Germinal center (tissue), 1 donor: ENCODE measurements around the gene GMDS.

ENCODE experiments used
- DNase-seq: peaks from one replicate; pipeline ENCODE4 v3.0.0; 2012; ENCODE audit warnings: mixed read lengths, low spot score

GMDS gene

DNA sequence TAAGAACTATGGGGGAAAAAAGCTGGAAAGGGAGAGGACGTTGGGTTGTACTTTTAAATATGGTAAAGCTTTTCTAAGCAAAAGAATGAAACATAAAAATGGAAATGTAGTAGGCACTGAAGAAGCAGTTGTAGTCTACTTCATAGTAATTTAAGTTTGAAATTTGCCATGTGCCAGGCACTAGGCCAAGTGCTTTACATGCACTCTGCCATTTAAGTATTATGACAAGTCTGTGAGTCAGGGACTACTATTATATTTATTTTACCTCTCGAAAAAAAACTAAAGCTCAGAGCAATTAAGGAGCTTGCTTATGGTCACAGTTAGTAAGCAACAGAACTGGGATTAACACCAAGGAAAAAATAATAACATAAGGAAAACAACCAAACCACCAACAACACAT, 257.8 kb downstream of the GMDS start:
- DNase-seq = no peak

DNA sequence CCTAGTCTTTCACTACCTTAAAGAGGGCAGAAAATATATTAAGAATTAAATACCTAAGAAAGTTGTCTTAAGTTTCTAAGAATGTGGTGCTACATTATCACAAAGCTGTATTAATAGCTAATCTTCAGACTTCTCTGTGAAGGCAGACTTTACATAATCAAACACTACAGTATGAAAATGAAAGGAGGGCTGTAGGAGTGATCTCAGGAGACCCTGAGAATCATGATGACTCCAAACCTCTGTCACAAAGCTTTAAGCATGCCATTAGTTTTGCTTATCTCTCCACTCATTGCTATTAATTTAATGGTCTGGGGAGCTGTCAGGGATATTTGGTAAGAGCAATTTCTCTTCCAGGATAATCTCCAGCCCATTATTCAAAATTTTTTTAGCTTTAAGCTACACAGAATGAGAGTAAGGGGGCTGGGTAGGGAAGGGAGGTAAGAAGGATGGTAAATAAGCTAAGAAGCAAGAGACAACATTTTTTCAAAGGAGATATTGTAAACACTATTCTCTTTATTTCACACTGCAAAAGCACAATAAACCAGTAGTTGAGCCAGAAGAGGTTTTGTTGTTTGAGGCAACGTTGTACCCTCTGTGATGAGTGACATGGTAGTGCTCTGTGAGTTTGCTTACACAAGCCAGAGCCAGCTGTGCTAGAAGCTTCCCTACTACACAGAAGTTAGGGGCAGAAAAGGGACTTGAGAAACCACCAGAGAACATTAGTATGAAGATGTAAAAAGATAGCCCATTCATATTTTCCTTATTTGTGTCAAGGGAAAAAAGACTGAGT, 258.8 kb downstream of the GMDS start:
- no peak for DNase-seq

DNA sequence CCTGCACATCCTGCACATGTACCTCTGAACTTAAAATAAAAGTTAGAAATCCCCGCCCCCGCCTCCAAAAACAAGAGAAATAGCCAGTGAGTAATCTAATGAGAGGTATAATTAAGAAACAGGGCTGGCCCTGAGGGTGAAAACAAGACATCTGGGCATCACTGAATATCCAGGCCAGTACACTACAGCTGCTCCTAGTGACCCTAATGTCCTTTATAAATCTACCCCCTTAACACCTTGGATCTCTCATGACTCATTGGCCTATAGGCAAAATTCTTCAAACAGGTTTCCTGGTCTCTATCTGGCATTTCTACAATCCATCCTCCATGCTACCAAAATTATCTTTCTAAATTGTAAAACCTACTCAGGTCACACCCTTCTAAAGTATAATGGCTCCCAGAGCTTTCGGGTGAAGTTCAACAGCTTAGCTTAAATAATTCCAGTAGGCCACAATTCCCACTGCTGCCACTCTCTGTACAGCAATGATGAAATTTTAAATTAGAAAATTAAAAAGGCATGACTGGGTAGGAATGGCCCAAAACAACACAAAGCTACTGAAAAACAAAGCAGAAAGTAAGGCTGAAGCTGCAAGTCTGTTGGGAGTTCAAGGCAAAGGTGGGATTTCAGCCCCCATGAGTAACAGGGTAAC, 260.9 kb downstream of the GMDS start:
- no peak for DNase-seq

DNA sequence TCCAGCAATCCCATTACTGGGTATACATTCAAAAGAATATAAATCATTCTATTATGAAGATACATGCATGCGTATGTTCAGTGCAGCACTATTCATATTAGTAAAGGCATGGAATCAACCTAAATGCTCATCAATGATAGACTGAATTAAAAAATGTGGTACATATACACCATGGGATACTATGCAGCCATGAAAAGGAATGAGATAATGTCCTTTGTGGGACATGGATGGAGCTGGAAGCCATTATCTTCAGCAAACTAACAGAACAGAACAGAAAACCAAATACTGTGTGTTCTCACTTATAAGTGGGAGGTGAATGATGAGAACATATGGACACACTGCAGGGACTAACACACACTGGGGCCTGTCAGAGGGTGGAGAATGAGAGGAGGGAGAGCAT, 261.6 kb downstream of the GMDS start:
- no peak for DNase-seq

DNA sequence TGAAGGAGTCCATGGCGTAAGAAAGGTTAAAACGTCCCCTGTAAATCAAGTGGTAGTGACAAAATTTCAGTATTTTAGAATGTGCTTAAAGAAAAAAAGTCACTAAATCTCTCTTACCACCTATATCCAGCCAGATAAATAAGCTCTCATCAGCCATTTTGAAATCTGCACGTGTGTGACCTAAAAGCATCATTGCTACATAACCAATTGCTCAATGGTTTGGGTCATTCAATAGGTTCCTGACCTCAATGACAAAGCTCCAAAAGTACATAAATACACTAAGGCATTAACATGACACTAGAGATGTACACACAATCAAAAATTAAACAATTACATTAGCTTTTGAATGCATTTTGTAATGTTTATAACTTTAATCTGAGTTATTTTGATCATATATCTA, 272.4 kb downstream of the GMDS start:
- no peak for DNase-seq

DNA sequence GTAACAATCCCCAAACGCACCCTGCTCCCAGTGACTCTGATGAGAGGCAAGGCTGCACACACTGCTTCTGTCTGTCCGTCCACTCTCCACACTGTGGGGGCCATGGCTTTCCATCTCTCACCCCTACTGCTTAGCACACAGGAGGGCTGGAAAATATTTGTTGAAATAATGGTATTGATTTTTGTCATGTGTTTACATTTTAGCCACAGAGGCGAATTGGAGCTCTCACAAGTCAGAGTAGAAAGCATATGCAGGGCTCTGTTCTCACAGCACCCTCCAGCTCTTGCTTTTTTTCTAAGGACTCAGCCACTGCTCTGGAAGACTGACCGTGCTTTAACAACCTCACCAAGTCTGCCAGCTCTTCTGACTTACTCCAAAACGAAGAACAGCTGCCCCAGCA, 273.8 kb downstream of the GMDS start:
- DNase-seq = no peak

DNA sequence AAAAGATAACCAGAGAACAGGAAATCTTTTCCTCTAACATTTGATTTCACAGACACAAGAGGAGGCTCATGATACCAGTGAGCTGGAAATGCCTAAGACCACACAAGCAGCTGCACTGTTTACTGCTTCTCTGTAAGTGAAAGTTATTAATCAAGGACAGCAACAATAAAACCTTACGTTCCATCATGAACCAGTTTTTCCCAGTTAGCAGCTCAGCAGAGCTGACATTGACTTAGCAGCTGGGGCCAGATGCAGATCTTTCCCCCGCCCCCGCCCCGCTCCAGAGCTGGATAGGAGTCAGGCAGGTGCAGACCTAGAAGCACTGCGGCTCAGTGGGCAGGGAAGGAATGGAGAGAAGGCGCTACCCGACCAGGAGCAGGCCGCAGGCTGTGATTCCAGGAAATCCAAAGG, 275.2 kb downstream of the GMDS start:
- no peak for DNase-seq

DNA sequence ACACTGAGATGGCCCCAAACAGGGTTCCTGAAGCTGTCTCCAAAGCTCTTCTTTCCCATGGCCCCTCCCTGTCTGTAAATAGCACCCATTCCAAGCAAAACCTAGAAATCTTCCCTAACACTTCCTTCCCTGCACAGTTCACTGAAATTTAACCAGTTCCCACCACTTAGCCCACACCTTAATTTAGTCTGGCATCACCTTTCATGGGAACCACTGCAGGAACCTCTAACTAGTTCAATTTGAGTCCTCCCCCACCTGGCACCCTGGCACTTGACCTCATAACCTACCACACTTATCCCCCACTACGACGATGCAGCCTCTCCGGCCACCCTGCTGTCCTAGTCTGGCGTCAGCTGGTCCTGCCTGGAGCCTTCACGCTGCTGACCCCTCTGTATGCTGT, 278.7 kb downstream of the GMDS start:
- DNase-seq = no peak

DNA sequence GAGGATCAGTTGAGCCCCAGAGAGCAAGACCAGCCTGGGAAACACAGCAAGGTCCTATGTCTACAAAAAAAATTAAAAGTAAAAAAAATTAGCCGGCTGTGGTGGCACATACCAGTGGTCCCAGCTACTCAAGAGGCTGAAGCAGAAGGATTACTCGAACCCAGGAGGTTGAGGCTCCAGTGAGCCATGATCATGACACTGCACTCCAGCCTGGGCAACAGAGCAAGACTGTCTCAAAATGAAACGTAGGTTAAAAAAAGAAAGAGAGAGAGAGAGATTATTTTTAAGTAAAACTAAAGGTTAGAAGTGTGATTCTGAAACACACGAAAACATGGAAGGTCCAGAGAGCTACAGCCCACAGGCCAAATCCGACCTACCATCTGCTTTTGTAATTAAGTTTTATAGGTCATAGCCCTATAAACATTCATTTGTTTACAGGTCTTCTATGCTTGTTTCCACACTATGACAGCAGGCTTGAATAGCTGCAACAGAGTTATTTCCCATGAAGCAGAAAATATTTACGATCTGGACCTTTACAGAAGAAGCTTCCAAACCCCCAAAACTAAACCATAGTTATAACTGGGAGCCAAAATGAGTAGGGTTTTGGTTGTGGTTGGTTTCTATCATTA, 279.7 kb downstream of the GMDS start:
- DNase-seq = no peak

DNA sequence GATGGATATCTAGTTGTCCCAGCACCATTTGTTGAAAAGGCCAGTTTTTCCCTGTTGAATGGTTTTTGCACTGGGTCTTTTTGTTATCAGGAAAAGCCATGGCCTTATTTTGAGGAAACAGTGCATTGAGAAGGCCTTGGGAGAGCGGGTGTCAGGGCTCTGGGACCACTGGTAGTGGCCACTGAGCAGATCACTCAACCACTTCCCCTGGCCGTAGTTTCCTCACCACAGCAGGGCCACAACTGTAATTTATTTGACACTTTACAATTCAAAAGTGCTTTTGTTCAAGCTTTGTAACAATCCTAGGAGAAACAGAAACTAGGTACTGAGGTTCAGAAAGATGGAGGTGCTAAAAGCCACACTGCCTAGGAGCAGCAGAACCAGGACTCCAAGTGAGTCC, 281.8 kb downstream of the GMDS start:
- DNase-seq = no peak

DNA sequence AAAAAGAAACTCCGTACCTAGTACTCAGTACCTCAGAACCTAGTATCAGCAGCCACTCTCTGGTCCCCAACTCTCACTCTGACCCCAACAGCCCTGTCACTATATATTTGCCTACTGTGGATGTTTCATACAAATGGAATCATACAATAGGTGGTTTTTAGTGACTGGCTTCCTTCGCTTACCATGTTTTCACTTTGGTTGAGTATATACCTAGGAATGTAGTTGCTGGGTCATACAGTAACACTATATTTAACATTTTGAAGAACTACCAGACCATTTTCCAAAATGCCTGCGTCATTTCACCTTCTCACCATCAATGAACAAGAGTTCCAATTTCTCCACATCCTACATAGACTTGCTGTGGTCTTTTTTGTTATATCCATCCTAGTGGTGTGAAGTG, 283.2 kb downstream of the GMDS start:
- DNase-seq = no peak

DNA sequence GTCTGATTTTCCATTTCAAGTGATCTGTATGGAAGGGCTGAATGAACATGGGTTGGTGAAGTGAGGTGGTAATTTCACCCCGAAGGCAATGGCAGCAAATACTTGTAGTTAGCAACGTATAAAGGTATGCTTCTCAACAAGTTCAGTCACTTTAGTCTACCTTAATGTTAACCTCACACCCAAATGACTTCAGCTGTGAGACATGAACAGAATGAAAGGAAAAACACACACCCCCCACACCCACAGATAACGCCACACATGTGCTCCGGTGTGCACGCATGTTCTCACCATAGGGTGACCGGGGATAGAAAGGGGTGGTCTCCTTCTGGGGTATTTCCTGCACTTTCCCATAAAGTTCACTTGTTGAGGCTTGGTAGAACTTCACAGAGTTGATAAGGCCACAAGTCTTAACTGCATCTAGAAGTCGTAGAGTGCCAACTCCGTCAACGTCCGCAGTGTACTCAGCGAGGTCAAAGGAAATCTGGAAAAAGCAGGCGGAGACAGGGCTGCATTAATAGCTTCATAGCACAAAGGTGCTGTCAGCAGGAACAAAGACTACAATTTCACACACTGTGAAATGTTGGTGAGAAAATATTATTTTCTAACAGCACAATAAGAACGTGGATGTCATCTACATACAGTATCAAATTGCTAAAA, 284.8 kb downstream of the GMDS start:
- DNase-seq = no peak

DNA sequence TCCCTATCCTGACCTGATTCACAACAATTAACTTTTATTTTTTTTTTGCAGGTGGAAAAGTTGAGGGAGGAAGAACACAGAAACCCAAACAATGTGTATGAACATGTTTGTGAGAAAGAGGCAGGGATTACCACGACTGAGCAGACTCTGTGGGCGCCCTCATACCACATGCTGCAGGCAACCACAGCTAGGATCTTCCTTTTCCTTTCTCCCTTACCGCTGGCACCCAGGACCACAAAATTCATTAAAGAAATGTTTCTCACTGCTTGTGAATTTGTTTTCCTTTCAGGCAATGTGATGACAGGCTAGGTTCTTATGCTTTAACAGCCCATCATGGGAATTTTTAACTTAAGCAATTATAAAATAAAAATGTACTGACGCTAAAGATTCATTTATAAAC, 287.1 kb downstream of the GMDS start:
- DNase-seq = no peak

DNA sequence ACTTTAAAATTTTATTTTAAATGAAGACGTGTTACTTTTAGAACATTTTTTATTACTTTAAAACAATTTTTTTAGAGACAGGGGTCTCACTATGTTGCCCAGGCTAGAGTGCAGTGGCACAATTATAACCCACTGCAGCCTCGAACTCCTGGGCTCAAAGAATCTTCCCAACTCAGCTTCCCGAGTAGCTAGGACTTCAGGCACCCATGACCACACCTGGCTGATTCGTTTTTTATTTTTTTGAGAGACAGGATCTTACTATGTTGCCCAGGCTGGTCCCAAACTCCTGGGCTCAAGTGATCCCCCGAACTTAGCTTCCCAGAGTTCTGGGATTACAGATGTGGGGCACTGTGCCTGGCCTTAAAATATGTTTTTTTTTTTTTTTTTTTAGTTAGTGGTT, 287.7 kb downstream of the GMDS start:
- no peak for DNase-seq

DNA sequence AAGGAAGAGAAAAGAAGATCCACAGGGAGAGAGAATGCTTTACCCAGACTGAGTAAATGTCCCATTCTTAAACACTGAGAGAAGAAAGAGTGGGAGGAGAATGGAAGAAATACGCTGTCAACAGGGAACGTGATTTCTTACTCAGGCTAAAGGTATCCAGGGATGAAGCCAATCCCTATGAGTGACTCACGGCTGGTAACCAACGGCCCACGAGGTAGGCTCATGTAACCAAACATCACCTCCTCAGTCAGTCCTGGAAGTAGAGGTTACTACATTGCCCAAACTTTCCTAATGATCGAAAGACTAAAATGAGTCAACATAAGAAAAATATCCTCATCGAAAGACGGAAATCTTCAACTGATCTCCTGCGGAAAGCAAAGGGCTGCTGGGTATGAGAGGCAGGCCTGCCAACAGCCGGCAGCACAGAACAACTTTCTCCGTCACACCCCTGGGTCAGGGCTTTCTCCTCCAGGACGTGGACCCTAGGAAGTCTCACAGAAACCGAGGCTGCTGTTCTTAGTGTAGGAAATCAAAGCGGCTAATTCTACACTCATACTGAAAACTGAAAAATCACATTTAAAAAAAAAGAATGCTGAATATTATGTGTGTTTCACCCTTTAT, 292.6 kb downstream of the GMDS start:
- DNase-seq = no peak

DNA sequence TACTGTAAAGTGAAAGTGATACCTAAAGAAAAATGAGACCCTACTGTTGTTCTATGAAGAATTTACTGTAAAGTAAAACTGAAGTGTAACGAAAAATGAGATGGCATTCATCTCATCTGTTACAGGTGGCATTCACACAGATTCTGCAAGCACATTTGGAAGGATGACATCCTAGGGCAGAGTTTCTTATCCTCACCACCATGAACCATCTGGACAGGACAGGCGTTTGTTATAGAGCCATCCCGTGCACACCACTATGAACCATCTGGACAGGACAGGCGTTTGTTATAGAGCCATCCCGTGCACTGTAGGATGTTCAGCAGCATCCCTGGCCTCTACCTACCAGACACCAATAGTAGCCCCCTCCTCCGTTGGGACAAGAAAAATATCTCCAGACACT, 294.8 kb downstream of the GMDS start:
- DNase-seq = no peak

DNA sequence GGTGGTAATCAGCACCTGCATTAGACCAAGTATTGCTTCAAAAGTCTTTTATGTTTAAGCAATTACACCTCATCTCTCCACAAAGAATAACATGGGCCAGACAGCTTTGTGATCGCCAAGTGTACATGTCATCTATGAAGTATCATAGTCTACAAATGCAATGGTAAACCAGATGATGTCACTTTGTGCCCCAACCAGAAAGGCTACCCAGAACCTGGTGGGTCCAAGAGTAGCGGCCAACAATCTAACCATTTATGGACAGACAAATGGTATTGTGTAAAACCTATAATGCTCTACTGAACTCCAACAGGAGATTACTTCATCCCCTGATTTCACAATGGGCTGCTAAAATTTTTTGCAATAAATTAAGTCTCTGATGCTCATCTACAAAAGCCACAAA, 295.9 kb downstream of the GMDS start:
- no peak for DNase-seq

DNA sequence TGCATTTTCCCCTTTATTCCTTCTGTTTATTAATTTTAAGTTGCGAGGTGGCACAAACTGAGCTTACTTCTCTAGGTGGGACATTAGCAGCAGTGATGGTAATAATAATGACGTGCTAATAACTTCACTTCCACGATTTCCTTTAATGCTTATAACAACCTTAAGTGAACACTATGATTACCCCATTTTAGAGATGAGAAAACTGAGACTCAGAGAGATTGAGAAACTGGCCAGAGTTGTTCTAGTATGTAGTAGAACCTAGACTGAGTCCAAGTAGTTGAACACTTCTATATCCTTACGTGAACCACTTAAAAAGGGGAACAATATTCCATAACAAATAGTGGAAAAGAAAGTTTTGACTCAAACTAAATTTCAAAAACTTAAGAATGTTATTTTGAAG, 297.5 kb downstream of the GMDS start:
- no peak for DNase-seq

DNA sequence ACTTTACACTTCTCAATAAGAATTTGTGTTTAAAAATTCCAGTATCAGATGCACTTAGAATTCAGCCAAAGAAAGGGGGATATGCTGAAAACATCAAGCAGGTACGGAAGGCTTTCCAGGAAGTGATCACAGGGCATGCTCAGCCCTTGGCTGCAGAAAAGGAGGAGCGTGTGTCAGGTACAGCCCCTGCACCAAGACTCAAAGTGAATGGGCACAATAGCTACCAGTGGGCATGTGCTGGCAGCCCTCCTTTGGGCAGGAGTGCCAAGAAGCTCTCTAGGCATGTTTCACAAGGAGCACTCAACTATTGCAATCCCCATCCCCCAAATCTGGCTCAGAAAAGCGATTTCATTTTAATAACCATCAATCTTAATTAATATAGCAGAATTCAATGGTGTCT, 298.8 kb downstream of the GMDS start:
- DNase-seq = no peak

DNA sequence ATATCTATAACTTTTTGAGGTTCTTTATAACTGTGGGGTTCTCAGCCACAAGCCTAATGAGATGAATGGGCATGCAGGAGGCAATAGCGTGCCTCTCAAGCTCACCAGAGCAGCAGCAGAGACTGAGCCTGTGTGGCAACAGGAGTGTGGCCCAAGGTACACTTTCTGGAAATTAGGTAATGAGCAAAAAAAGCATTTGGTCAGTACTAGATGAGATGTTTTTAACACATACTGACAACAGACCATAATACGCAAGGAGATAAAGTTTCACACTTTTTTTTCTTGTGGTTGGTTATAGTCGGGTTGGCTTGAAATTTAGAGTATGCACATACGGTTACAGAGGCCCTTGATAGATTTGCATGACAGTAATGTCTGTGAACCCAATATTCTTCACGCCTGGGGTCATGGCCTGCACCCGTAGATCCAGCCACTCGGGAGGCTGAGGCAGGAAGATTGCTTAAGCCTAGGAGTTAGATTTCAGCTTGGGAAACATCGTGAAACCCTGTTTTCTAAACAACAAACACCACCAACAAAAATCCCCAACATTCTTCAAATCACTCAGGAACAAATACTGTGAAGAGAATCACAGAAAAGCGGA, 300.1 kb downstream of the GMDS start:
- no peak for DNase-seq

DNA sequence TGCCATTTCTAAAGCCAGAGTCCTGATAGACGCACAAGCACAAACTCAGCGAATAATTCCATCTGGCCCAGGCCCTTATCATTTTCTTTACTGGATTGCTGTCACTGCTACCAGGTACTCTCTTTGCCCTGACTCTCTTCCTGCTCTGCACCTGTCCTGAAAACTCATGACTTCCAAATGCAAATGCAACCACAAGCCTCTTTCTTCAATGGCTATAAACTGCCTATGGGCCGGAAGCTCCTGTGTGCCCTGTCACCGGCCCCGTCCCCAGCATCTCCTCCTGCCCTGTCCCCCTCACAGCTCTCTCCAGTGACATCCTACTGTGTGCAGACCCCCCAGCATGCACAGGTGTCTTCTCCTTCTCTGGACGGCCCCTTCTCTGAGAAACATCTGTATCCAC, 302.6 kb downstream of the GMDS start:
- peak; percentile 10 for DNase-seq

DNA sequence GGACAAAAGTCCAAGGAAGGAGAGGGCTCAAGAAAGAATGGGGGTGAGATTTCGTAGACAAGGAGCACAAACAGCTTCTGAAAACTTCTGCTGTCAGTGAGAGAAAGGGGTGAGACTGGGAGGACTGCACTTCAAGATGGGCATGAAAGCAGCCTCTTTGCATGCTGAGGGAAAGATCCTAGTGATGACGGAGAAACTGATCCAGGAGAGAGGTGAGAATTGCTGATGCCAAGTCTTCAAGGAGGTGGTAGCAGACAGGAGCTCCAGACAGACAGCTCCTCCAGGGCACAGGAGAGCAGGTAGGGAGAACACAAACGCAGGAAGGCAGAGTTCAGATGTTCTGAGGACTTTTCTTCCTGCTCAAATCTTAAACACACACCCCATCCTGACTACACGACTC, 303.9 kb downstream of the GMDS start:
- no peak for DNase-seq
